ENCODE data around the gene SLC26A5. TPM values are rescaled to one million over a fixed set of nuclear protein-coding genes. Genes with fewer than 3 reads are reported as not detected.

SLC26A5 gene
- total and polyA plus RNA-seq, 2 donors (not counting 3 experiments of a cell fraction or from before 2014, with no cell fraction given): not detected

DNA sequence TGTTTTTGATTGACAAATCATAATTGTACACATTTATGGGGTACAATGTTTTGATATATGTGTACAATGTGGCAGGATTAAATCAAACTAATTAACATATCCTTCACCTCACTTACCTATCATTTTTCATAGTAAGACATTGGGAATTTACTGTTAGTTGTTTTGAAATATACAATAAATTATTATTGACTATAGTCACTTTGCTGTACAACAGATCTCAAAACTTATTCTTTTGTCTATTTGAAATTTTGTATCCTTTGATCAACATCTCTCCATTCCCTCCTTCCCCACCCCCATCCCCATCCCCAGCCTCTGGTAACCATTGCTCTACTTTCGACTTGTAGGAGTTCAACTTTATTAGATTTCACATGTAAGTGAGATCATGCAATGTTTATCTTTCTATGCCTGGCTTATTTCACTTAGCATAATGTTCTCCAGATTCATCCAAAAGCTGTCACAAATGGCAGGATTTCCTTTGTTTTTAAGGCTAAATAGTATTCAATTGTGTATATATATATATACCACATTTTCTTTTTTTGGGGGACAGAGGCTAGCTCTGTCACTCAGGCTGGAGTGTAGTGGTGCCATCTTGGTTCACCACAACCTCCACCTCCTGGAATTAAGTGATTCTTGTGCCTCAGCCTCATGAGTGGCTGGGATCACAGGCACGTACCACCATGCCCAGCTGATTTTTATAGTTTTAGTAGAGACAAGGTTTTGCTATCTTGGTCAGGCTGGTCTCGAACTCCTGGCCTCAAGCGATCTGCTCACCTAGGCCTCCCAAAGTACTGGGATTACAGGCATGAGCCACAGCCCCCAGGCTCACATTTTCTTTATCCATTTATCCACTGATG lies 23.3 kb upstream of the SLC26A5 start:
- CTCF ChIA-PET: no interaction called here
- intact Hi-C loops (cut with micrococcal nuclease): no loop called here
- BruUV-seq (replicated peaks): no TSS peak

DNA sequence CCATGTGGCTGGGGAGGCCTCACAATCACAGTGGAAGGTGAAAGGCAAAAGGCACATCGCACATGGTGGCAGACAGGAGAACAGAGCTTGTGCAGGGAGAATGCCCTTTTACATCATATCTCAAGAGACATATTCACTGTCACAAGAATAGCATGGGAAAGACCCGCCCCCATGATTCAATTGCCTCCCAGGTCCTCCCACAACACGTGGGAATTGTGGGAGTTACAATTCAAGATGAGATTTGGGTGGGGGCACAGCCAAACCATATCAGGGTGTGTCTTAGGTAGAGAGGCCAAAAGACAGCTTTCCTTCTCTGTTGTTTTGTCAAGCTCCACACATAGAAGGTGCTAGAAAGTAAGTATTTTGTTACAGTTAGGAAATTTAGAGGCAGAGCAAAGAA lies 20.8 kb upstream of the SLC26A5 start:
- intact Hi-C loops (cut with micrococcal nuclease) (no loop called here), dilution Hi-C loops (cut with MboI; ENCODE audit: extremely low pct_ligation_motif_present, low sequenced_read_pairs) (no loop called here)
- no peak for FAIRE-seq
- ChIA-PET CTCF (interaction anchor here (1.6 kb wide), 1 partner anchor 10 kb away, joined by 3 read pairs; no protein-coding TSS in a partner anchor), POLR2A (no interaction called here)
- H3K9me3 ChIP-seq (replicated peaks; ENCODE audit: control insufficient read depth, insufficient read depth, low read length): no peaks in the 10 kb centered on the region
- H3K27me3 ChIP-seq (ENCODE audit: control insufficient read depth in 2 of 2, insufficient read depth in 2 of 2, low read length in 2 of 2): peaks cover 0 to 3% of the 10 kb centered on the region in 2 experiments
- no peaks in the 10 kb centered on the region for H3K79me2 ChIP-seq (ENCODE audit: control insufficient read depth, insufficient read depth, low read length)
- no peak overlapping the region for H3K27ac ChIP-seq (ENCODE audit: insufficient read depth, low read depth, low read length)
- H3K9ac ChIP-seq (replicated peaks; ENCODE audit: extremely low read depth, insufficient read depth, low read length): no peak overlapping the region
- no peaks in the 10 kb centered on the region for H4K20me1 ChIP-seq (replicated peaks; ENCODE audit: control insufficient read depth, extremely low read depth, insufficient read depth, low read length)
- H3K4me3 ChIP-seq (replicated peaks in 1 of 3; ENCODE audit: insufficient read depth in 1 of 3, low read depth in 1 of 3, low read length in 3 of 3): no peak overlapping the region
- TF ChIP-seq MYC (IDR thresholded peaks at IDR 0.05; ENCODE audit: low read depth, low read length) (no peak), POLR2A (IDR thresholded peaks at IDR 0.05; ENCODE audit: low read depth, low read length) (no peak), FOS (IDR thresholded peaks at IDR 0.05; ENCODE audit: borderline replicate concordance, insufficient read depth, low read length) (no peak), EZH2 (IDR thresholded peaks at IDR 0.05; ENCODE audit: borderline replicate concordance, low read depth, low read length, severe bottlenecking) (no peak)
- no peak overlapping the region for H2AFZ ChIP-seq (ENCODE audit: low read depth, low read length)
- no peaks in the 10 kb centered on the region for H3K4me1 ChIP-seq (ENCODE audit: control insufficient read depth, extremely low read depth, insufficient read depth, low read length)
- no peaks in the 10 kb centered on the region for H3K9me1 ChIP-seq (replicated peaks; ENCODE audit: control insufficient read depth, extremely low read depth, insufficient read depth, low read length)
- DNase-seq (ENCODE audit: low read depth, low spot score): no peak
- no peaks in the 10 kb centered on the region for H3K36me3 ChIP-seq (ENCODE audit: control insufficient read depth in 2 of 2, extremely low read depth in 1 of 2, insufficient read depth in 2 of 2, low read length in 2 of 2)
- BruUV-seq (replicated peaks): no TSS peak
- no peak overlapping the region for H3K4me2 ChIP-seq (ENCODE audit: insufficient read depth, low read length)

More for the DNA sequence above, 23.3 kb upstream of the SLC26A5 start:
- no peak for FAIRE-seq
- Histone ChIP-seq H3K9me3 (replicated peaks; ENCODE audit: control insufficient read depth, insufficient read depth, low read length) (no peaks in the 10 kb centered on the region), H2AFZ (ENCODE audit: low read depth, low read length) (no peak overlapping the region), H3K4me1 (ENCODE audit: control insufficient read depth, extremely low read depth, insufficient read depth, low read length) (no peaks in the 10 kb centered on the region), H3K4me2 (ENCODE audit: insufficient read depth, low read length) (no peak overlapping the region), H3K9me1 (replicated peaks; ENCODE audit: control insufficient read depth, extremely low read depth, insufficient read depth, low read length) (no peaks in the 10 kb centered on the region), H3K79me2 (ENCODE audit: control insufficient read depth, insufficient read depth, low read length) (no peaks in the 10 kb centered on the region), H4K20me1 (replicated peaks; ENCODE audit: control insufficient read depth, extremely low read depth, insufficient read depth, low read length) (no peaks in the 10 kb centered on the region), H3K36me3 (ENCODE audit: control insufficient read depth in 2 of 2, extremely low read depth in 1 of 2, insufficient read depth in 2 of 2, low read length in 2 of 2) (no peaks in the 10 kb centered on the region), H3K4me3 (replicated peaks in 1 of 3; ENCODE audit: insufficient read depth in 1 of 3, low read depth in 1 of 3, low read length in 3 of 3) (no peak overlapping the region), H3K9ac (replicated peaks; ENCODE audit: extremely low read depth, insufficient read depth, low read length) (no peak overlapping the region), H3K27me3 (ENCODE audit: control insufficient read depth in 2 of 2, insufficient read depth in 2 of 2, low read length in 2 of 2) (peaks cover 0 to 13% of the 10 kb centered on the region in 2 experiments), H3K27ac (ENCODE audit: insufficient read depth, low read depth, low read length) (no peak overlapping the region)
- dilution Hi-C loops (cut with MboI; ENCODE audit: extremely low pct_ligation_motif_present, low sequenced_read_pairs): no loop called here
- DNase-seq (ENCODE audit: low read depth, low spot score): no peak
- POLR2A ChIA-PET: no interaction called here
- TF ChIP-seq JUN (IDR thresholded peaks at IDR 0.05; ENCODE audit: borderline replicate concordance, insufficient read depth, insufficient read length, low read depth) (no peak), MYC (IDR thresholded peaks at IDR 0.05; ENCODE audit: low read depth, low read length) (no peak), POLR2A (IDR thresholded peaks at IDR 0.05; ENCODE audit: low read depth, low read length) (no peak)
- TF ChIP-seq, protein P1, sequence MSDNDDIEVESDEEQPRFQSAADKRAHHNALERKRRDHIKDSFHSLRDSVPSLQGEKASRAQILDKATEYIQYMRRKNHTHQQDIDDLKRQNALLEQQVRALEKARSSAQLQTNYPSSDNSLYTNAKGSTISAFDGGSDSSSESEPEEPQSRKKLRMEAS (IDR thresholded peaks at IDR 0.05; ENCODE audit: insufficient read depth, insufficient read length): no peak
